GM12878 (cell line): ENCODE measurements around the gene AKAP7. TPM values are rescaled to one million over a fixed set of nuclear protein-coding genes. Genes with fewer than 3 reads are reported as not detected.

Experiments used
- ATAC-seq: fragments of 200-7000 bp; cut with Tn5 transposase; 3 replicates; pipeline ENCODE4 v1.9.1; 2020; ENCODE audit warnings: mild to moderate bottlenecking, moderate library complexity
- BruUV-seq: library from RNA; stranded (reverse); fragments of 400-500 nt; replicated peaks from 2 replicates; lab custom pipeline; 2021; lab: Mats Ljungman, UMichigan
- CTCF ChIA-PET: fragments of 300-600 bp; sonication (Branson Sonifier 250); formaldehyde crosslinking; extraction: SDS; loops from one replicate; lab custom pipeline; 2021; ENCODE audit warnings: inconsistent platforms; lab: Yijun Ruan, JAX
- POLR2A ChIA-PET: fragments of 350-600 bp; formaldehyde crosslinking; extraction: SDS; loops from one replicate; lab custom pipeline; 2021; ENCODE audit warnings: inconsistent platforms; lab: Charles Lee
- RAD21 ChIA-PET: fragments of 300-600 bp; sonication (Branson Sonifier 250); formaldehyde crosslinking; loops from one replicate; lab custom pipeline; 2023; ENCODE audit warnings: antibody characterized with exemption; ENCODE audit not compliant: unreplicated experiment; lab: Charles Lee
- SMC1A ChIA-PET: fragments of 300-600 bp; sonication (Branson Sonifier 250); formaldehyde crosslinking; loops from one replicate; lab custom pipeline; 2023; ENCODE audit not compliant: unreplicated experiment, uncharacterized antibody; lab: Charles Lee
- DNase-seq: peaks from one replicate; pipeline ENCODE4 v3.0.0-alpha.2; 2011; ENCODE audit warnings: low read depth, low spot score
- FAIRE-seq: peaks from 3 replicates; lab custom pipeline; 2011; peaks lifted over from hg19 to GRCh38; lab: Jason Lieb, UNC
- H2AFZ ChIP-seq: 2 replicates; pipeline ENCODE4 v1.6.0; 2011; ENCODE audit warnings: low read depth, low read length, control low read depth; ENCODE audit not compliant: control insufficient read depth
- H3K27ac ChIP-seq: 2 replicates; pipeline ENCODE4 v1.5.1; 2011; ENCODE audit warnings: control low read depth; ENCODE audit not compliant: control insufficient read depth, insufficient read depth
- H3K27me3 ChIP-seq, 2 experiments: replicated peaks in 1 of 2; 2 replicates each; pipeline versions ENCODE4 v1.6.0 to v1.6.1; 2011; ENCODE audit warnings: low read length in 1 of 2; ENCODE audit not compliant: control insufficient read depth in 2 of 2, insufficient read depth in 2 of 2
- H3K36me3 ChIP-seq, 2 experiments: 2 replicates each; pipeline ENCODE4 v1.5.1; 2011; ENCODE audit warnings: low read length in 1 of 2; ENCODE audit not compliant: control insufficient read depth in 2 of 2, insufficient read depth in 2 of 2
- H3K4me1 ChIP-seq: 2 replicates; pipeline ENCODE4 v1.6.1; 2011; ENCODE audit warnings: mild to moderate bottlenecking, low read length, moderate library complexity, mixed read lengths; ENCODE audit not compliant: control insufficient read depth, insufficient read depth
- H3K4me2 ChIP-seq: 2 replicates; pipeline ENCODE4 v1.6.0; 2011; ENCODE audit warnings: control low read depth; ENCODE audit not compliant: control insufficient read depth, insufficient read depth
- H3K4me3 ChIP-seq: fragments of 200-600 bp; sonication (generic); 2 replicates; pipeline ENCODE4 v1.5.1; 2016
- H3K79me2 ChIP-seq: 2 replicates; pipeline ENCODE4 v1.6.0; 2011; ENCODE audit warnings: low read length; ENCODE audit not compliant: control insufficient read depth, insufficient read depth
- H3K9ac ChIP-seq: 2 replicates; pipeline ENCODE4 v1.8.0; 2011; ENCODE audit warnings: low read length, control low read depth, mixed read lengths; ENCODE audit not compliant: control insufficient read depth, insufficient read depth
- H3K9me3 ChIP-seq: replicated peaks from 3 replicates; pipeline ENCODE4 v1.5.1; 2011; ENCODE audit warnings: mild to moderate bottlenecking, low read length; ENCODE audit not compliant: control insufficient read depth, insufficient read depth
- H4K20me1 ChIP-seq: 2 replicates; pipeline ENCODE4 v1.6.0; 2011; ENCODE audit not compliant: control insufficient read depth, insufficient read depth
- ATF7 ChIP-seq: fragments of 450-650 bp; IDR thresholded peaks from 2 replicates; pipeline ENCODE4 v1.6.1; 2016; ENCODE audit warnings: low read depth, mild to moderate bottlenecking
- IKZF2 ChIP-seq, 2 experiments: fragments of 450-650 bp; IDR thresholded peaks; 2 replicates each; pipeline ENCODE4 v1.6.1; 2017; ENCODE audit warnings: mild to moderate bottlenecking in 2 of 2, moderate library complexity in 2 of 2
- LARP7 ChIP-seq: fragments of 450-650 bp; IDR thresholded peaks from 2 replicates; pipeline ENCODE4 v1.6.1; 2017; ENCODE audit warnings: mild to moderate bottlenecking
- WGBS: methylation state at CpG from one replicate; pipeline ENCODE4 v1.1.6; 2016; ENCODE audit warnings: low lambda C conversion rate; ENCODE audit not compliant: insufficient replicate concordance, insufficient coverage; ENCODE audit errors: missing lambda C conversion rate; 5-methylcytosine and 5-hydroxymethylcytosine counted together
- in situ Hi-C: fragments of 300-500 bp; cut with MboI; formaldehyde crosslinking; loops from 9 replicates; pipeline ENCODE4 v1.14.3; 2018; ENCODE audit warnings: mixed read lengths
- intact Hi-C: fragments of 100-400 bp; cut with micrococcal nuclease; formaldehyde crosslinking; loops from one replicate; pipeline ENCODE4 v1.14.2; 2022; ENCODE audit not compliant: unreplicated experiment
- polyA plus RNA-seq, 11 experiments: library from polyadenylated mRNA; depleted of rRNA in 4 of 11; unstranded in 6 of 11; stranded (reverse) in 5 of 11; fragments of >200 nt; fragmentation: Nextera tagmentation in 4 of 11; fragmentation: Illumina TruSeq in 1 of 11; extraction: Ambion mirVana in 4 of 11; extraction: Trizol in 1 of 11; gene quantifications; 1 replicate in 1 of 11; 2 replicates in 10 of 11; pipeline versions ENCODE4 v1.2.1 to v1.2.3, GENCODE V29; 2011 to 2016; ENCODE audit warnings: inconsistent platforms in 2 of 11, missing spikeins in 2 of 11, low read depth in 1 of 11
- total RNA-seq, 4 experiments: library from RNA; depleted of rRNA in 3 of 4; stranded (reverse); fragments of >200 nt in 3 of 4; fragmentation: Illumina TruSeq in 1 of 4; extraction: Trizol in 1 of 4; gene quantifications; 2 replicates each; pipeline versions ENCODE4 v1.2.1 to v1.2.3, GENCODE V29; 2013 to 2021
- TF ChIP-seq, protein P1 (sequence below): fragments of 450-650 bp; IDR thresholded peaks from 2 replicates; pipeline ENCODE4 v1.6.1; 2018; ENCODE audit warnings: borderline replicate concordance, mild to moderate bottlenecking; ENCODE audit not compliant: partially characterized antibody

AKAP7 gene
- total and polyA plus RNA-seq, 10 of the 15 experiments (the other 5 are each of a cell fraction or from before 2014, with no cell fraction given): 0.06 to 0.58 (median 0.28) TPM; not detected in 1

DNA sequence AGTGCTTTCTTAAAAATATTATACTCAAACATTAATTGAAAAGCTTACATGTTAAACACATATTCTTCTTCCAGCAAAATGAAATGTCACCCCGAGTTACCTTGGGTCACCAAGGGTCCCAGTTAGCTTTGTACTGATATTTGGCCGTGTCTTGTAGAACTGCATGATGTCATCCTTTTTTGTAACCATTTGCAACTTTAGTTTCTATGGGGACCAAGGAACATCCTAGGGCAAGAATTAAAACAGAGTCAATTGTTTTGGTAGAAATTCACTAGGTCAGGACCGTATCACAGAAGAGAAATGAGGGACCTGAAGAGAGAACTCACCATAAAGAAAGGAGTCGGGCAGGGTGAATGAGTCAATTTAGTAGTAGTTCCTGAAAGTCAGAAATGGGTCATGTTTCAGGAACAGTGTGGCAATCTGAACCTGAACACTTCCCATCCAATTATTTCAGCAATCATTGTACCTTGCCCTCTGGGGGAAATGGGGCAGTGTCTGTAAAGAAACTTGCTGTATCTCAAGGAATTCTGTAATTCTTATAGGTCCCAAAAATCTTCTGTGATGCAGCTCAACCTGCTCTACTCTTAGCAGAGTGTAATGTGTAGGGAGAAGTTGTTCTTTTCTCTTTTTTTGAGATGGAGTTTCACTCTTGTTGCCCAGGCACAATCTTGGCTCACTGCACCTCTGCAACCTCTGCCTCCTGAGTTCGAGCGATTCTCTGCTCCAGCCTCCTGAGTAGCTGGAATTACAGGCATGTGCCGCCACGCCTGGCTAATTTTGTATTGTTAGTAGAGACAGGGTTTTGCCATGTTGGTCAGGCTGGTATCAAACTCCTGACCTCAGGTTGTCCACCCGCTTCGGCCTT, 5.3 kb upstream of the AKAP7 start:
- no peak for FAIRE-seq
- no peak for TF ChIP-seq LARP7
- 0 out of 4 replicates have a peak, but pooled peaks of 1 of the 2 experiments have one; percentile 20 for TF ChIP-seq IKZF2 (IDR thresholded peaks at IDR 0.05)
- TF ChIP-seq, protein P1, sequence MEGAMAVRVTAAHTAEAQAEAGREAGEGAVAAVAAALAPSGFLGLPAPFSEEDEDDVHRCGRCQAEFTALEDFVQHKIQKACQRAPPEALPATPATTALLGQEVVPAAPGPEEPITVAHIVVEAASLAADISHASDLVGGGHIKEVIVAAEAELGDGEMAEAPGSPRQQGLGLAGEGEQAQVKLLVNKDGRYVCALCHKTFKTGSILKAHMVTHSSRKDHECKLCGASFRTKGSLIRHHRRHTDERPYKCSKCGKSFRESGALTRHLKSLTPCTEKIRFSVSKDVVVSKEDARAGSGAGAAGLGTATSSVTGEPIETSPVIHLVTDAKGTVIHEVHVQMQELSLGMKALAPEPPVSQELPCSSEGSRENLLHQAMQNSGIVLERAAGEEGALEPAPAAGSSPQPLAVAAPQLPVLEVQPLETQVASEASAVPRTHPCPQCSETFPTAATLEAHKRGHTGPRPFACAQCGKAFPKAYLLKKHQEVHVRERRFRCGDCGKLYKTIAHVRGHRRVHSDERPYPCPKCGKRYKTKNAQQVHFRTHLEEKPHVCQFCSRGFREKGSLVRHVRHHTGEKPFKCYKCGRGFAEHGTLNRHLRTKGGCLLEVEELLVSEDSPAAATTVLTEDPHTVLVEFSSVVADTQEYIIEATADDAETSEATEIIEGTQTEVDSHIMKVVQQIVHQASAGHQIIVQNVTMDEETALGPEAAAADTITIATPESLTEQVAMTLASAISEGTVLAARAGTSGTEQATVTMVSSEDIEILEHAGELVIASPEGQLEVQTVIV: no peak
- TF ChIP-seq ATF7: 0 out of 2 replicates have a peak, but pooled peaks have one; percentile 22
- Histone ChIP-seq H3K9me3 (no peaks in the 10 kb centered on the region), H3K79me2 (no peaks in the 10 kb centered on the region), H3K9ac (no peak overlapping the region), H3K4me1 (no peaks in the 10 kb centered on the region; the same call in 1 of the 2 replicates), H3K4me3 (no peak overlapping the region), H2AFZ (no peak overlapping the region), H4K20me1 (no peaks in the 10 kb centered on the region), H3K27ac (no peak overlapping the region), H3K36me3 (no peaks in the 10 kb centered on the region), H3K27me3 (peaks cover 0 to 7% of the 10 kb centered on the region in 2 experiments; a peak in 2 of 4 replicates), H3K4me2 (no peak overlapping the region)
- POLR2A ChIA-PET: interaction anchor here (0.6 kb wide), 1 partner anchor 237 kb away, joined by 3 read pairs; no protein-coding TSS in a partner anchor
- 51% methylated on average over 10 of the region's 10 CpGs for WGBS
- DNase-seq: no peak
- in situ Hi-C loops: no loop called here
- RAD21 ChIA-PET: interaction anchor here (1.3 kb wide), 1 partner anchor 13 kb away, joined by 4 read pairs; no protein-coding TSS in a partner anchor
- BruUV-seq: no TSS peak
- intact Hi-C loops: no loop called here
- peak; percentile 47 for ATAC-seq
- CTCF ChIA-PET: interaction anchor here (0.7 to 1.4 kb wide), 2 partner anchors 13 to 245 kb away, joined by 3 to 5 read pairs; no protein-coding TSS in a partner anchor
- SMC1A ChIA-PET: interaction anchor here (0.8 to 1.6 kb wide), 3 partner anchors 13 to 482 kb away, joined by 3 to 7 read pairs (median 4); no protein-coding TSS in a partner anchor
